Activated T-helper 1 cell treated with anti-CD3 and anti-CD28 coated beads, Interleukin-12 subunit alpha, Interleukin-12 subunit beta, Interleukin-2, Interleukin-4 antibody, amounts not matched to agents 30 ng/mL and 10 ng/mL and 1 ng/mL, durations not matched to agents 14 hours and 24 hours and 36 hours (primary cell): ENCODE data around the gene ABCE1. TPM values are rescaled to one million over a fixed set of nuclear protein-coding genes. Genes with fewer than 3 reads are reported as not detected.
A peak's percentile ranks its signal among the peaks of the same experiment; 100 is the strongest.

ENCODE experiments used
- DNase-seq: peaks from one replicate; pipeline ENCODE4 v3.0.0; 2021; ENCODE audit warnings: low spot score
- H3K27ac Mint-ChIP-seq: one replicate; pipeline ENCODE4 v1.8.0; 2021; ENCODE audit warnings: mild to moderate bottlenecking, mixed read lengths
- H3K27me3 Mint-ChIP-seq: one replicate; pipeline ENCODE4 v1.8.0; 2022; ENCODE audit warnings: mild to moderate bottlenecking, moderate library complexity, mixed read lengths; ENCODE audit not compliant: insufficient read depth
- H3K36me3 Mint-ChIP-seq: one replicate; pipeline ENCODE4 v1.8.0; 2021; ENCODE audit warnings: low read depth, mixed read lengths
- H3K4me1 Mint-ChIP-seq: one replicate; pipeline ENCODE4 v1.8.0; 2021; ENCODE audit warnings: low read depth, mixed read lengths
- H3K4me3 Mint-ChIP-seq: one replicate; pipeline ENCODE4 v1.8.0; 2021; ENCODE audit warnings: mild to moderate bottlenecking, moderate library complexity, mixed read lengths
- H3K9me3 Mint-ChIP-seq: one replicate; pipeline ENCODE4 v1.8.0; 2021; ENCODE audit warnings: mixed read lengths
- intact Hi-C: fragments of 100-400 bp; cut with micrococcal nuclease; formaldehyde crosslinking; loops from one replicate; pipeline ENCODE4 v1.15.1; 2024
- total RNA-seq: library from RNA; stranded (reverse); gene quantifications from 2 replicates; pipeline ENCODE4 v1.2.3, GENCODE V29; 2022

The ABCE1 gene
- total RNA-seq, result 155 and 176 TPM in 2 replicates

- Mint-ChIP-seq H3K4me3 (peak within 1 kb of the TSS; percentile 92), H3K4me1 (peaks cover 27% of the 10 kb centered on the region), H3K27ac (peak within 1 kb of the TSS; percentile 100), H3K36me3 (peaks cover 34% of the 10 kb centered on the region), H3K9me3 (peaks cover 19% of the 10 kb centered on the region), H3K27me3 (no peaks in the 10 kb centered on the region)
- intact Hi-C loops, result loop anchor here (1.0 to 10.0 kb wide), 14 partner anchors 15 to 1911 kb away; partner anchors contain the start of genes OTUD4 and SMARCA5
- peak; percentile 94 for DNase-seq
These were observed at the start of gene ABCE1, which contains the start of gene ANAPC10 for GRCh38 chr4:145097821-145098674. Gene ABCE1 (plus strand): TSS chr4:145098311. CDS start chr4:145104413, 6,102 bp downstream. Gene ANAPC10 (minus strand): TSS chr4:145098196. CDS start chr4:145096099, 2,097 bp downstream.

- DNase-seq, result no peak
- Mint-ChIP-seq H3K9me3 (no peaks in the 10 kb centered on the region), H3K27me3 (no peaks in the 10 kb centered on the region), H3K4me3 (no peak overlapping the region), H3K4me1 (peaks cover 14% of the 10 kb centered on the region), H3K27ac (no peak overlapping the region), H3K36me3 (peaks cover 15% of the 10 kb centered on the region)
- intact Hi-C loops, result no loop called here
These were observed 49.3 kb upstream of the ABCE1 start for GRCh38 chr4:145048817-145049216.

DNA sequence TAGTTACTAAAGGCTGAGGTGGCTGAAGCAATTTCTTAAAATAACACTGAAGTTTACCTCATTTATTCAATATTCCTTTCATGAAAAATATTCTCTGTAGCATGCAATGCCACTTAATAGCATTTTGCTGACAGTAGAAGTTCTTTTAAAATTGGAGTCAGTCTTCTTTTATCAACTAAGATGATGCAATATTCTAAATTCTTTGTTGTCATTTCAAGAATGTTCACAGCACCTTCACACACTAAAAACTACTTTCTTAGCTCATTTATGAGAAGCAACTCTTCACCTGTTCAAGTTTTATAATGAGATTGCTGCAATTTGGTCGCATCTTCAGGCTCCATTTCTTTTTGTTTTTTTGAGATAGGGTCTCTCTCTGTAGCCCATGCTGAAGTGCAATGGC, 48.9 kb upstream of the ABCE1 start:
- no peaks in the 10 kb centered on the region for H3K9me3 Mint-ChIP-seq
- no peak overlapping the region for H3K27ac Mint-ChIP-seq
- no peak for DNase-seq
- H3K4me3 Mint-ChIP-seq, result no peak overlapping the region
- peaks cover 13% of the 10 kb centered on the region for H3K36me3 Mint-ChIP-seq
- peaks cover 14% of the 10 kb centered on the region for H3K4me1 Mint-ChIP-seq
- intact Hi-C loops, result no loop called here
- H3K27me3 Mint-ChIP-seq, result no peaks in the 10 kb centered on the region

DNA sequence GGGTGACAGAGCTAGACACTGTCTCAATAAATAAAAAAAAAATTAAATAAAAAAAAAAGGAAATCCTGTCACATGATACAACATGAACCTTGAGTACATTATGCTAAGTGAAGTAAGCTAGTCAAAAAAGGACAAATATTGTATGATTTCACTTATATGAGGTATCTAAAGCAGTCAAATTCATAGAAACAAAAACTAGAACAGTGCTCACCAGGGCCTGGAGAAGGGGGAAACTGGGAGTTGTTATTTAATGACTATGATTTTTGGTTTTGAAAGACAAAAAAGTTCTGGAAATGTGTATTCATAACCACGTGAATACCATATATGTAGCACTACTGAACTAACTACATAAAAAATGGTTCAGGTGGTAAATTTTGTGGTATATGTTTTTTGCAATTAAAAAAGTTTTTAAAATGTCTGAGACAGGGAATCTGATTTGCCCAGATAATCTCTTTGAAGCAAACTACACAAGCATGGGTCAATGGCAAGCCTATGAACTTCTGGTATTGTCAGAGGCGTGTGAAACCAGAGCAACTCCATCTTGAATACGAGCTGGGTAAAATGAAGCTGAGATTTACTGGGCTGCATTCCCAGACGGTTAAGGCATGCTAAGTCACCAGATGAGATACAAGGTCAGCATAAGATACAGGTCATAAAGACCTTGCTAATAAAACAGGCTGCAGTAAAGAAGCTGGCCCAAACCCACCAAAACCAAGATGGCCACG, 42.4 kb upstream of the ABCE1 start:
- no peak overlapping the region for H3K4me3 Mint-ChIP-seq
- H3K36me3 Mint-ChIP-seq, result peaks cover 11% of the 10 kb centered on the region
- peaks cover 19% of the 10 kb centered on the region for H3K4me1 Mint-ChIP-seq
- DNase-seq, result no peak
- H3K9me3 Mint-ChIP-seq, result no peaks in the 10 kb centered on the region
- H3K27ac Mint-ChIP-seq, result no peak overlapping the region
- intact Hi-C loops, result loop anchor here (2.0 kb wide), 1 partner anchor 37 kb away; no protein-coding TSS in a partner anchor
- no peaks in the 10 kb centered on the region for H3K27me3 Mint-ChIP-seq

- H3K27me3 Mint-ChIP-seq, result no peaks in the 10 kb centered on the region
- H3K4me1 Mint-ChIP-seq, result peaks cover 19% of the 10 kb centered on the region
- no peak overlapping the region for H3K4me3 Mint-ChIP-seq
- peaks cover 6% of the 10 kb centered on the region for H3K36me3 Mint-ChIP-seq
- H3K9me3 Mint-ChIP-seq, result no peaks in the 10 kb centered on the region
- intact Hi-C loops, result loop anchor here (2.0 kb wide), 1 partner anchor 38 kb away; no protein-coding TSS in a partner anchor
- DNase-seq, result no peak
- H3K27ac Mint-ChIP-seq, result peak overlapping the region; percentile 45
These were observed 41.6 kb upstream of the ABCE1 start for GRCh38 chr4:145056325-145057130.

GRCh38 chr4:145058256-145058655, 39.9 kb upstream of the ABCE1 start:
- intact Hi-C loops, result no loop called here
- H3K27me3 Mint-ChIP-seq, result no peaks in the 10 kb centered on the region

DNA sequence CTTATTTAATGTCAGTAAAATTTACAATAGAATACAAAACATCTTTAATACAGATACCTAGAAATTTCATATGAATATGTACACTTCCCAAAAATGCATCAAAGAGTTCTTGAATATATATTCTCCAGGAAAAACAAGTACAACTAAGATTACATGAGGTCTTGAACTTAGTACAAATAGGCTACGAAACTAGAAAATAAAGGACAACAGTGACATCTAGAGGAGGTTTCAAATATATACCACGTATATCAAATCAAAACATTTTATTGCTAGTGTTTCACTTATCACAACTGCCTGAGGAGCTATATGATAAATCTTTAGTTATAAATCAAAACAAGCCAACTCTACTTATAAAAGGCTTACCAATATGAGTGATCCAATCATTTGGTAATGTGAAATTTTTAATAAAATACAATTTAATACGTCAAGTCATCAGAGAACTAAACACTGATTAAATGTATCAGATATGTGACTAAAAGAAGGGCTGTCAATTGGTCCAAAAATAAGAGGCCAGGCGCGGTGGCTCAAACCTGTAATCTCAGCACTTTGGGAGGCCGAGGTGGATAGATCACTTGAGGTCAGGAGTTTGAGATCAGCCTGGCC, 36.7 kb upstream of the ABCE1 start:
- Mint-ChIP-seq H3K4me1 (peaks cover 20% of the 10 kb centered on the region), H3K27me3 (no peaks in the 10 kb centered on the region), H3K27ac (no peak overlapping the region), H3K4me3 (no peak overlapping the region), H3K36me3 (peaks cover 5% of the 10 kb centered on the region), H3K9me3 (no peaks in the 10 kb centered on the region)
- intact Hi-C loops, result loop anchor here (1.0 to 10.0 kb wide), 6 partner anchors 89 to 887 kb away; partner anchors contain the start of gene HHIP
- no peak for DNase-seq

More at GRCh38 chr4:145058256-145058655, 39.9 kb upstream of the ABCE1 start:
- Mint-ChIP-seq H3K9me3 (no peaks in the 10 kb centered on the region), H3K27ac (peak overlapping the region; percentile 11), H3K4me1 (peaks cover 19% of the 10 kb centered on the region), H3K36me3 (peaks cover 9% of the 10 kb centered on the region), H3K4me3 (no peak overlapping the region)
- no peak for DNase-seq

DNA sequence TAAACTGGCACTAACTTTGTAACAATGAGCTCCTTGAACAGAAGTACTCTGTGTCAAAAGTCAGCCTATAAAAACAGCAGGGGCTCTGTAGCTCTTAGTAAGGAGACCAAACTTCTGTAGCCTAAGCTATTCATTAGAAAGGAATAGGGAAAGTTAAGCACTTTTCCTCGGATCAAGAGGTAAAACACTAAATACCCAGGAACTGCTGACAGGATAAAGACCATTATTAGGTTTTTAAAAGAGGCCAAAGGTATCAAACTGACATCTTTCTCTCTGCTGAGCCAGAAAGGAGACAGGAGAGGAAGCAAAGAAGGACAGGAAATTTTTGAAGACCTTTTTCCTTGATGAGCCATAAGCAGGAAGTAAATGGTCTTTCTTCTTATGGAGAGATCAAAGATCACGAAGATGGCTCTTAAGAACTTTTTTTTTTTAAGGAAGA, 32.0 kb upstream of the ABCE1 start:
- Mint-ChIP-seq H3K4me3 (no peak overlapping the region), H3K4me1 (peaks cover 6% of the 10 kb centered on the region), H3K36me3 (peaks cover 4% of the 10 kb centered on the region), H3K9me3 (no peaks in the 10 kb centered on the region), H3K27ac (no peak overlapping the region), H3K27me3 (no peaks in the 10 kb centered on the region)
- intact Hi-C loops, result loop anchor here (10.0 kb wide), 2 partner anchors 421 to 711 kb away; partner anchors contain the start of gene HHIP
- no peak for DNase-seq

GRCh38 chr4:145069361-145069760, 28.8 kb upstream of the ABCE1 start:
- Mint-ChIP-seq H3K9me3 (no peaks in the 10 kb centered on the region), H3K36me3 (peaks cover 4% of the 10 kb centered on the region), H3K4me3 (no peak overlapping the region), H3K27me3 (no peaks in the 10 kb centered on the region), H3K4me1 (peaks cover 13% of the 10 kb centered on the region), H3K27ac (no peak overlapping the region)
- no peak for DNase-seq
- intact Hi-C loops, result loop anchor here (10.0 kb wide), 2 partner anchors 425 to 715 kb away; partner anchors contain the start of gene HHIP

DNA sequence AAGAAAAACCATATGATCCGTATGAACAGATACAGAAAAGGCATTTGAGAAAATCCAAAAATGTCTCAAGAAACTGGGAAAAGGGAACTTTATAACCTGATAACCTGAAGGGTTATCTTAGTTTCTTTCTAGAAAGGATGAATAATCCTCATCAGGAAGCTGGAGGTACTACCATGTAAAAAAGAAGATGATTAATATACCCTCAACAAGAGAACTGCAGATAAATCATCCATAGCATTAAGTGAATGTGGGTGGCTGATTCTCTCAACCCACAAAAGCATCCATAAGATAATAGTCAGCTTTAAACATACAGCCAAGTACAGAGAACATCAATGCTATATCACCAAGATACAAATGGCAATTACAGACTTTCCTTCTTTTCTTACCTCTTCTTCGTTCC, 26.6 kb upstream of the ABCE1 start:
- H3K4me3 Mint-ChIP-seq, result no peak overlapping the region

GRCh38 chr4:145075742-145076468, 22.2 kb upstream of the ABCE1 start:
- H3K36me3 Mint-ChIP-seq, result peaks cover 36% of the 10 kb centered on the region
- H3K9me3 Mint-ChIP-seq, result peaks cover 17% of the 10 kb centered on the region
- H3K27ac Mint-ChIP-seq, result peak overlapping the region; percentile 70
- H3K4me1 Mint-ChIP-seq, result peaks cover 39% of the 10 kb centered on the region
- no peaks in the 10 kb centered on the region for H3K27me3 Mint-ChIP-seq
- intact Hi-C loops, result no loop called here
- no peak overlapping the region for H3K4me3 Mint-ChIP-seq
- DNase-seq, result no peak

More for the DNA sequence above, 26.6 kb upstream of the ABCE1 start:
- Mint-ChIP-seq H3K36me3 (peaks cover 10% of the 10 kb centered on the region), H3K4me1 (peaks cover 24% of the 10 kb centered on the region), H3K27me3 (no peaks in the 10 kb centered on the region), H3K27ac (no peak overlapping the region), H3K9me3 (no peaks in the 10 kb centered on the region)
- intact Hi-C loops, result no loop called here
- DNase-seq, result no peak
